H9 (cell line): ENCODE data around the gene PRPF8. TPM values are rescaled to one million over a fixed set of nuclear protein-coding genes. Genes with fewer than 3 reads are reported as not detected.

ENCODE experiments used
- DNase-seq: peaks from one replicate; pipeline ENCODE4 v3.0.0-alpha.2; 2017
- H2AFZ ChIP-seq: one replicate; pipeline ENCODE4 v1.6.1; 2013; ENCODE audit warnings: mild to moderate bottlenecking, low read length, control low read depth, moderate library complexity
- H2AK5ac ChIP-seq: 2 replicates; pipeline ENCODE4 v1.6.1; 2013; ENCODE audit warnings: low read length, control low read depth, mixed read lengths; ENCODE audit not compliant: insufficient read length
- H2BK120ac ChIP-seq: one replicate; pipeline ENCODE4 v1.6.1; 2013; ENCODE audit warnings: low read depth, mild to moderate bottlenecking, low read length, control low read depth, inconsistent platforms; ENCODE audit not compliant: poor library complexity, severe bottlenecking
- H2BK12ac ChIP-seq: 2 replicates; pipeline ENCODE4 v1.6.1; 2013; ENCODE audit warnings: low read length, control low read depth, mixed read lengths, low read depth; ENCODE audit not compliant: insufficient read length
- H2BK15ac ChIP-seq: 2 replicates; pipeline ENCODE4 v1.6.1; 2013; ENCODE audit warnings: low read depth, low read length, control low read depth
- H2BK20ac ChIP-seq: one replicate; pipeline ENCODE4 v1.6.1; 2013; ENCODE audit warnings: low read depth, mild to moderate bottlenecking, low read length, control low read depth, inconsistent platforms; ENCODE audit not compliant: poor library complexity, severe bottlenecking
- H2BK5ac ChIP-seq: 2 replicates; pipeline ENCODE4 v1.6.1; 2013; ENCODE audit warnings: low read length, control low read depth, mixed read lengths; ENCODE audit not compliant: insufficient read length
- H3K14ac ChIP-seq: 2 replicates; pipeline ENCODE4 v1.6.1; 2013; ENCODE audit warnings: low read length, control low read depth; ENCODE audit not compliant: insufficient read depth
- H3K18ac ChIP-seq: 2 replicates; pipeline ENCODE4 v1.6.1; 2013; ENCODE audit warnings: low read depth, mild to moderate bottlenecking, mixed read lengths, low read length, control low read depth; ENCODE audit not compliant: insufficient read length
- H3K23ac ChIP-seq: 2 replicates; pipeline ENCODE4 v1.6.1; 2013; ENCODE audit warnings: low read length, control low read depth, mixed read lengths, low read depth; ENCODE audit not compliant: insufficient read length
- H3K23me2 ChIP-seq: 2 replicates; pipeline ENCODE4 v1.6.1; 2013; ENCODE audit warnings: low read depth, mild to moderate bottlenecking, mixed read lengths, low read length, control low read depth; ENCODE audit not compliant: insufficient read length, poor library complexity, severe bottlenecking
- H3K27ac ChIP-seq: 2 replicates; pipeline ENCODE4 v1.5.1; 2013; ENCODE audit warnings: low read length, control low read depth, mixed read lengths, low read depth; ENCODE audit not compliant: insufficient read length
- H3K27me3 ChIP-seq: 2 replicates; pipeline ENCODE4 v1.6.1; 2013; ENCODE audit warnings: low read length, control low read depth, inconsistent platforms; ENCODE audit not compliant: insufficient read depth
- H3K4ac ChIP-seq: 2 replicates; pipeline ENCODE4 v1.6.1; 2013; ENCODE audit warnings: low read depth, mild to moderate bottlenecking, control low read depth, inconsistent platforms, low read length, moderate library complexity
- H3K4me1 ChIP-seq: 2 replicates; pipeline ENCODE4 v1.6.1; 2013; ENCODE audit warnings: low read length, control low read depth, inconsistent platforms; ENCODE audit not compliant: insufficient read depth
- H3K4me2 ChIP-seq: 2 replicates; pipeline ENCODE4 v1.6.1; 2013; ENCODE audit warnings: low read length, control low read depth, mixed read lengths; ENCODE audit not compliant: insufficient read length, insufficient read depth
- H3K56ac ChIP-seq: 2 replicates; pipeline ENCODE4 v1.6.1; 2013; ENCODE audit warnings: low read depth, mild to moderate bottlenecking, mixed read lengths, low read length, control low read depth; ENCODE audit not compliant: insufficient read length
- H3K79me1 ChIP-seq: 2 replicates; pipeline ENCODE4 v1.6.1; 2013; ENCODE audit warnings: low read depth, mild to moderate bottlenecking, moderate library complexity, low read length, control low read depth, inconsistent platforms; ENCODE audit not compliant: insufficient read depth, poor library complexity, severe bottlenecking
- H3K79me2 ChIP-seq: 2 replicates; pipeline ENCODE4 v1.6.1; 2013; ENCODE audit warnings: low read length, control low read depth, inconsistent platforms; ENCODE audit not compliant: insufficient read depth
- H3K9ac ChIP-seq: 2 replicates; pipeline ENCODE4 v1.6.1; 2013; ENCODE audit warnings: low read length, control low read depth, mixed read lengths; ENCODE audit not compliant: insufficient read length; ENCODE audit errors: extremely low read depth
- H3K9me3 ChIP-seq: one replicate; pipeline ENCODE4 v1.6.1; 2013; ENCODE audit warnings: low read depth, low read length, inconsistent platforms; ENCODE audit not compliant: control insufficient read depth
- H3T11ph ChIP-seq: one replicate; pipeline ENCODE4 v1.6.1; 2013; ENCODE audit warnings: mild to moderate bottlenecking, low read length, control low read depth, inconsistent platforms
- H4K20me1 ChIP-seq: one replicate; pipeline ENCODE4 v1.6.1; 2013; ENCODE audit not compliant: control insufficient read depth, insufficient read length, insufficient read depth
- H4K5ac ChIP-seq: 2 replicates; pipeline ENCODE4 v1.6.1; 2013; ENCODE audit warnings: low read depth, mild to moderate bottlenecking, mixed read lengths, low read length, control low read depth; ENCODE audit not compliant: insufficient read length
- H4K8ac ChIP-seq: replicated peaks from 2 replicates; pipeline ENCODE4 v1.6.1; 2013; ENCODE audit warnings: low read length, control low read depth, mixed read lengths, low read depth; ENCODE audit not compliant: insufficient read length
- H4K91ac ChIP-seq: 2 replicates; pipeline ENCODE4 v1.6.1; 2013; ENCODE audit warnings: low read depth, mild to moderate bottlenecking, moderate library complexity, mixed read lengths, low read length, control low read depth; ENCODE audit not compliant: insufficient read length
- H3K27ac Mint-ChIP-seq, 3 experiments: 2 replicates in 2 of 3; 3 replicates in 1 of 3; pipeline ENCODE4 v1.8.0; 2020 to 2021; ENCODE audit warnings: mixed read lengths in 3 of 3, mild to moderate bottlenecking in 1 of 3, moderate library complexity in 1 of 3
- H3K27me3 Mint-ChIP-seq: 2 replicates; pipeline ENCODE4 v1.8.0; 2021; ENCODE audit warnings: low read depth, mild to moderate bottlenecking, moderate library complexity, mixed read lengths
- H3K36me3 Mint-ChIP-seq, 3 experiments: 2 replicates in 2 of 3; 3 replicates in 1 of 3; pipeline ENCODE4 v1.8.0; 2020 to 2021; ENCODE audit warnings: low read depth in 3 of 3, mixed read lengths in 3 of 3; ENCODE audit not compliant: insufficient read depth in 1 of 3
- H3K4me1 Mint-ChIP-seq, 2 experiments: 2 replicates each; pipeline ENCODE4 v1.8.0; 2020; ENCODE audit warnings: mixed read lengths in 2 of 2
- H3K4me3 Mint-ChIP-seq, 2 experiments: 2 replicates in 1 of 2; 3 replicates in 1 of 2; pipeline ENCODE4 v1.8.0; 2020 to 2021; ENCODE audit warnings: mild to moderate bottlenecking in 2 of 2, mixed read lengths in 2 of 2, moderate library complexity in 1 of 2
- H3K9me3 Mint-ChIP-seq, 2 experiments: 2 replicates in 1 of 2; 3 replicates in 1 of 2; pipeline ENCODE4 v1.8.0; 2020; ENCODE audit warnings: mild to moderate bottlenecking in 2 of 2, mixed read lengths in 2 of 2, moderate library complexity in 1 of 2
- WGBS: extraction: QIAGEN DNeasy Blood & Tissue Kit; methylation state at CpG from one replicate; pipeline ENCODE4 v1.1.7; 2013; ENCODE audit warnings: missing lambda C conversion rate, low lambda C conversion rate, mixed read lengths; ENCODE audit not compliant: insufficient read length; ENCODE audit errors: extremely low coverage; 5-methylcytosine and 5-hydroxymethylcytosine counted together
- total RNA-seq: library from RNA; stranded (reverse); gene quantifications from 2 replicates; pipeline ENCODE4 v1.2.1, GENCODE V29; 2021
- TF ChIP-seq, protein P1 (sequence below): fragments of 200-600 bp; sonication (generic); conservative IDR thresholded peaks from 3 replicates; pipeline ENCODE4 v1.8.0; 2021; ENCODE audit warnings: antibody characterized with exemption, mild to moderate bottlenecking

The PRPF8 gene
- total RNA-seq, 1 experiment from 2014 or later = 408 TPM

DNA sequence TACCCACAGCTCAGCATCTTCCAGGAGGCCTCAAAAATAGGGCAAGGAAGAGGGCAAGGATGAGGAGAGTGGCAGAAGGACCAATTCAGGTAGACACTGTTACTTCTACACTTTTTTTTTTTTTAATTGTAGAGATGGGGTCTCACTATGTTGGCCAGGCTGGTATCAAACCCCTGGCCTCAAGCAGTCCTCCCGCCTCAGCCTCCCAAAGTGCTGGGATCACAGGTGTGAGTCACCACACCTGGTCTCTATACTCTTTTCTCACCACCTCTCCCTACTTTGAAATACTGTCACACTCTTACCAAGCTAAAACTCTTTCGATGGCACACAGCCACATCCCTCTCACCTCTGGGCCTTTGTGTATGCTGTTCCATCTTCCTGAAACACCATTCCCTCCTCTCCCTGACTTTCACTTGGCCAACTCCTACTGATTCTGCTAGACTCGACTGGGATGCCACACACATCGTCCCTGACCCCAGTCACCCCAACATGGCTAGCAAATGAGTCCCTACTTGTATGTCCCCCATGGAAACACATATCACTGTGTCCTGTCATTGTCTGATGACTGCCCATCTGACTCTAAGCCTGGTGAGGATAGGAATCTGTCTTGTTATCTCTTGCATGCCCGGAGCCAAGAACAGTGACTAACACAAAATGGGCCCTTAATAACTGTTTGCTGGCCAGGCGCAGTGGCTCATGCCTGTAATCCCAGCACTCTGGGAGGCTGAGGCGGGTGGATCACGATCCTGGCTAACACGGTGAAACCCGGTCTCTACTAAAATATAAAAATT lies 48.8 kb downstream of the PRPF8 start:
- no peak overlapping the region for H2BK12ac ChIP-seq
- H3K27me3 Mint-ChIP-seq = peaks cover 2% of the 10 kb centered on the region
- DNase-seq = no peak
- H4K20me1 ChIP-seq = no peaks in the 10 kb centered on the region
- H3K79me1 ChIP-seq = no peaks in the 10 kb centered on the region
- no peak overlapping the region for H2AK5ac ChIP-seq
- no peak overlapping the region for H2AFZ ChIP-seq
- no peak overlapping the region for H3K27ac ChIP-seq
- H4K91ac ChIP-seq = no peak overlapping the region
- peaks cover 8 to 22% of the 10 kb centered on the region in 2 experiments for H3K4me1 Mint-ChIP-seq
- H3K36me3 Mint-ChIP-seq = no peaks in the 10 kb centered on the region; a peak in 1 of 7 replicates
- H4K5ac ChIP-seq = no peak overlapping the region
- H3K27me3 ChIP-seq = no peaks in the 10 kb centered on the region
- no peak overlapping the region for H3K27ac Mint-ChIP-seq
- no peak overlapping the region for H3K4me2 ChIP-seq
- H2BK5ac ChIP-seq = no peak overlapping the region
- no peak overlapping the region for H3K9ac ChIP-seq
- no peak overlapping the region for H2BK120ac ChIP-seq
- H3K9me3 ChIP-seq = no peaks in the 10 kb centered on the region
- no peak overlapping the region for H3K18ac ChIP-seq
- no CpG with 5 or more reads among the region's 10 CpGs for WGBS
- no peak overlapping the region for H2BK20ac ChIP-seq
- no peaks in the 10 kb centered on the region for H3K23me2 ChIP-seq
- H3K23ac ChIP-seq = no peak overlapping the region
- H3K79me2 ChIP-seq = no peaks in the 10 kb centered on the region
- H3K56ac ChIP-seq = no peak overlapping the region
- H4K8ac ChIP-seq = no peak overlapping the region
- no peak overlapping the region for H3K4ac ChIP-seq
- no peak overlapping the region for H3T11ph ChIP-seq
- TF ChIP-seq, protein P1, sequence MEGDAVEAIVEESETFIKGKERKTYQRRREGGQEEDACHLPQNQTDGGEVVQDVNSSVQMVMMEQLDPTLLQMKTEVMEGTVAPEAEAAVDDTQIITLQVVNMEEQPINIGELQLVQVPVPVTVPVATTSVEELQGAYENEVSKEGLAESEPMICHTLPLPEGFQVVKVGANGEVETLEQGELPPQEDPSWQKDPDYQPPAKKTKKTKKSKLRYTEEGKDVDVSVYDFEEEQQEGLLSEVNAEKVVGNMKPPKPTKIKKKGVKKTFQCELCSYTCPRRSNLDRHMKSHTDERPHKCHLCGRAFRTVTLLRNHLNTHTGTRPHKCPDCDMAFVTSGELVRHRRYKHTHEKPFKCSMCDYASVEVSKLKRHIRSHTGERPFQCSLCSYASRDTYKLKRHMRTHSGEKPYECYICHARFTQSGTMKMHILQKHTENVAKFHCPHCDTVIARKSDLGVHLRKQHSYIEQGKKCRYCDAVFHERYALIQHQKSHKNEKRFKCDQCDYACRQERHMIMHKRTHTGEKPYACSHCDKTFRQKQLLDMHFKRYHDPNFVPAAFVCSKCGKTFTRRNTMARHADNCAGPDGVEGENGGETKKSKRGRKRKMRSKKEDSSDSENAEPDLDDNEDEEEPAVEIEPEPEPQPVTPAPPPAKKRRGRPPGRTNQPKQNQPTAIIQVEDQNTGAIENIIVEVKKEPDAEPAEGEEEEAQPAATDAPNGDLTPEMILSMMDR = no peak
- H3K9me3 Mint-ChIP-seq = no peaks in the 10 kb centered on the region; a peak in 1 of 5 replicates
- H3K4me3 Mint-ChIP-seq = no peak overlapping the region
- H3K4me1 ChIP-seq = no peaks in the 10 kb centered on the region
- H3K14ac ChIP-seq = no peak overlapping the region
- no peak overlapping the region for H2BK15ac ChIP-seq
